ENCODE data around the gene OR10A6.

OR10A6 gene

DNA sequence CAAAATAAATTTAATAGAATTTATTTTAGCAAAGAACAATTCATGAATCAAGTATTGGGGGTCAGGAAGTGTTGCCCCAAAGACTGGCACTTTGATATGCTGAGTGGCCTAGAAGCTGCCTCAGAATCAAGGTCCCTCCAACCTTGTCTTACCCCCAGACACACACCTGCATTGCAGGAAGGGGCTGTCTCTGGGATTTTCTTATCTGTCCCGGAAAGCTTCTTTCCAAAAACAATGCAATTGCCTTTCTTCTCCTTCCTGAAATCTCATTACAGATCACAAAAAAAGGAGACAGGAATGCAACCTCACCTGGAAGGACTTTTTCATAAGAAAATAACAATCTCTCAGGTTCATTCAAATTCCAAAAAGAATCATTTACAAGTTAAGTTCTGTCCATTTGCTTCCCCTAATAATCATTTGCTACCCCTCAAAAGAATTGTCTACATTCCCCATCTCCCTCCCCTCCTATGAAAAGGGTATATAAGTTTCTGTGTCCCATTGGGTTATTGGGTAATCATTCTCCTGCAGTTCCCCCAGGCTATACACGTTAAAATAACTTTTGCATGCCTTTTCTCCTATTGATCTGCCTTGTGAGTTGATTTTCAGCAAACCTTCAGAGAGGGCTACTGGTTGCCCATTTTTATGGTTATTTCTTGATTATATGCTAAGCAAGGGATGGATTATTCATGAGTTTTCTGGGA, 21.3 kb downstream of the OR10A6 start:
- no peak for DNase-seq

DNA sequence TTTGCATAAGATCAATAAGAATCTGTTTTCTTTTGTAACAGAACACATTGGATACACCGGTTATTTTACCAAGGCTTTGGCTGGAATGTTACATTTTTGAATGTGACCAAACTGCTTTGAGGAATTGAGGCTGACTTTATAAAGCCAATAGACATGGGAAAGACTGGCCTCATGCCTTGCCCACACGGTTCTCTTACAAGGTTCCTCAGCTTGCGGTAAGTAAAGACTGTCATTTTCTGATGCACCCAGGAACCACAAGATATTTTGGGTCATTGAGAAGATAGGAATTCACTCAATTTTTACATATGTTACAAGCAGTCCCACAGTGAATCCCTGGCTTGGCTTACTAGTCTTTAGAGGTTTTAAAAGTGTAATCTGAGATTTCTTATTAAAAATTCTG, 23.9 kb downstream of the OR10A6 start:
- DNase-seq: no peak

DNA sequence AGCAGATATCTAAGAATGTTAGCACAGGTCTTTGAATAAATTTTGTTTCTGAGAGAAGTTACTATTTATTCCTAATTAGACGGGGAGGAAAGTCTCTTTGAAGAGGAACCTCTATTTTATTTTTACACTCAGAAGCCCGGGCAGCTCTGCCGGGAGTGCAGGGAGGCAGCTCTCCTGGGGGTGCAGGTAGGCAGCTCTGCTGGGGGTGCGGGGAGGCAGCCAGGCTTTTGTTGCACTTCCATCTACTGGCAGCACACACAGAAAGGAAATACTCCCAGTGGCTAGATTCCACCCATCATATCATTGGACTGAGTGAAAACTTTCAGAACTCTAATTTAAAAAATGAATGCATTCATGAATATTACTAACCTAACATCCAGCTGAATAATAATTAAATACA, 24.6 kb downstream of the OR10A6 start:
- DNase-seq: no peak

DNA sequence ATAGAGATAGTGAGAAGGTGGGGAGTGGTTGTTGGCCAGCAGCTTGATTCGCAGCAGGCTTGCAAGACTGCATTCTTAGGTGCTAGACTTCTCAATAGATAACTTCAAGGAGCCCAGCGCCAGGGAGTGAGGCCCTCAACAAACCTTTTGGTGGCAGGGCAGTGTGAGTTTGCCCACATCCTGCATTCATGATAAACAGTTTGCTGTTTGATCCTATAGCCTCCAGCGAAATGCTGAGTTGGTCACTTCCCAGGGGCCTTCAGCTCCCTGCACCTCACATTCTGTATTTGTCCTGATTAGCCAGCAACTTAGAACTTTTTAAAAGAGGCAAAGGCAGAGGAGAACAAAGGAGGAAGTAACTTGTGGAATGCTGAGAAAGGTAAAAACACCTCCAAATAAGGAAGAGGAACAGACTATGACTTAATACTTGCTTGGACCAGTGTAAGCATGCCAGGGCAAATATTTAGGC, 25.1 kb downstream of the OR10A6 start:
- no peak for DNase-seq

DNA sequence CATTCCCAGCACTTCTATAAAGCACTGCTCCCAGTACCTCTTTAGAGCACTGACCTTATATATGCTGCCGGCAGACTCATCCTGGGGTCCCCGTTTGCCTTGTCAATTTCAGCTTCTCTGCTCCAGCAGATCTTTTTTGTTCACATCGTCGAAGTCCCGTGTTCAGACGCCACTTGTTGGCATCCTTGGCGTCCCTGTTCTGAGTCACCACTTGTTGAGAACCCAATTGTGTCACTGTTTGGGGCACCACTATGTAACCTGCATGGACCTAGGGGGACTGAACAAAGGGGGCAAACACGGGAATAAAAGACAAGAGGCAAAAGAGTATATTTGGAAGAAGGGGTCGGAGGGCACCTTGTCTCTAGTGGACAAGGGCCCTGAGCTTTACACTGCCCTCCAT, 25.5 kb downstream of the OR10A6 start:
- DNase-seq: no peak

DNA sequence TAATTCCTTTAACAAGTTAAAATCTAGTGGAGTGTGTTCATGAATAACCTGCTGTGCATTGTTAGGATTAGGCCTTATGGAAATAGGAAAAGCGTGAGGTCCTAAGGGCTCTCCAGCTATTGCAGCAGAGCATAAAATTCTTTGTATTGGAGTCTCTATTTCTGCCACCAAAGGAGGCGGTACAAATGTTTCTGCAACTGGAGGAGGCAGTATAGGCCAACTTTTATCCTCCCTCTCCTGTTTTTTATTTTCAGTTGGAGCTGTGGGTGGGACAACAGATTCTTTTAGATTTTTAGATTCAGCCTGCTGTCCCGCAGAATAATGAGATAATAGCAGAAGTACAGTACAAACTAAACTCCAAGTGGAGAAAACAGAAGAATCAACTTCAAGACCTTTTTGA, 26.2 kb downstream of the OR10A6 start:
- DNase-seq: no peak

DNA sequence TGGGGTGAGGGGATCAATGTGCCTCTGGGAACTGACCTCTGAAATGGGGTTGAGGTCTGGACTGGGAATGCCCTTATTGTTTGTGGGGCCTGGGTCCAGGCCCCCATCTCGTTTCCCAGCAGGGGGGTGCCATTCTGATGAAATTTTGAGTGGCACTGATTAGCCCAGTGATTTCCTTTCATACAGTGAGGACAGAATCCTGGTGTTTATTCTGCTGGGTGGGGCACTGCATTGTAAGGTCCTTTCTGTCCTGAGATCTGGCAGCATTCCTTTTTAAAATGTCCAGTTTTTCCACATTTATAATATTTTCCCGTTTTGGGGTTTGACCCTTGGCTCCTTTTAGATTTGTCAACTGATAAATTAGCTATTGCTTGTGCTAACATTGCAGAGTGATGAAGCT, 27.1 kb downstream of the OR10A6 start:
- DNase-seq: no peak

DNA sequence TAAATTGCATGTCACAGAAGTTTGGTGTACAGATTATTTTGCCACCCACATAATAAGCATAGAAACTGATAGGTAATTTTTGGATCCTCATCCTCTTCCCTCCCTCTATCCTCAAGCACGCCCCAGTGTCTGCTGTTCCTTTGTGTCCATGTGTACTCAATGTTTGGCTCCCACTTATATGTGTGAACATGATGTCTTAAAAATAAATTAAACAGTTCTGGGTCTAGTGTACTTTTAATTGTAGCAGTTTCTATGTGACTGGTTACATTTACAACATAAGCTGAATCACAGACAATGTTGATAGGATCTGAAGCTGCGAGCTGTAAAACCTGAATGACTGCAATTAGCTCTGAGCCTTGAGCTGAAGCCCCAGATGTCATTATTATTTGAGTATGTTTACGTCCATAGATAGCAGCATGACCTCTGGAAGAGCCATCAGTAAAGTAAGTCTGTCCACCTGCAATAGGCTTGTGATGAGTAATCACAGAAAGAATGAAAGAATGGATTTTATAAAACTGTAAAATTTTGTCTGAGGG, 29.7 kb downstream of the OR10A6 start:
- no peak for DNase-seq

DNA sequence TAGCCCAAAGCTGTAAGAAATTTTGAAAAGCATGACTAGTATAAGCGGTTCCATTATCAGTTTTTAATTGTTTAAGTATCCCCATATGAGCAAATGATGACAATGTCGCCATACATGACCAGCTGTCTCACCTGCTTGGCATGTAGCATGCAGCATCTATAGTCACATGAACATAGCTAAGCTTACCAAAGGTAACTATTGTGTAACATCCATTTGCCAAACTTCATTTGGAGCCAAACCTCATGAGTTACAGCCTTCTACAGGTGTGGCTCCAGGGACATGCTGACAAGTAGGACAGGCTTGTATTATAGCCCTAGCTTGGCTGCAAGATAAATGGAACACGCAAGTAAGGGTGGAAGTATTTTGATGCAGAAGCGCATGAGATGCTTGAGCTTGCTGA, 30.4 kb downstream of the OR10A6 start:
- DNase-seq: no peak

DNA sequence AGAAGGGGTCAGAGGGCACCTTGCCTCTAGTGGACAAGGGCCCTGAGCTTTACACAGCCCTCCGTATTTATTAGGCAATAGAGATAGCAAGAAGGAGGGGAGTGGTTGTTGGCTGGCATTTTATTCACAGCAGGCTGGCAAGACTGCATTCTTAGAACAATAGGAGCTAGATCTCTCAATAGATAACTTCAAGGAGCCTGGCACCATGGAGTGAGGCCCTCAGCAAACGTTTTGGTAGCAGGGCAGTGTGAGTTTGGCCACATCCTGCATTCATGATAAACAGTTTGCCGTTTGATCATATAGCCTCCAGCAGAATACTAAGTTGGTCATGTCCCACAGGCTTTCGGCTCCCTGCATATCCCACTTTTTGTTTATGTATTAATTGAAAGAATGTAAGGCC, 31.6 kb downstream of the OR10A6 start:
- DNase-seq: no peak

DNA sequence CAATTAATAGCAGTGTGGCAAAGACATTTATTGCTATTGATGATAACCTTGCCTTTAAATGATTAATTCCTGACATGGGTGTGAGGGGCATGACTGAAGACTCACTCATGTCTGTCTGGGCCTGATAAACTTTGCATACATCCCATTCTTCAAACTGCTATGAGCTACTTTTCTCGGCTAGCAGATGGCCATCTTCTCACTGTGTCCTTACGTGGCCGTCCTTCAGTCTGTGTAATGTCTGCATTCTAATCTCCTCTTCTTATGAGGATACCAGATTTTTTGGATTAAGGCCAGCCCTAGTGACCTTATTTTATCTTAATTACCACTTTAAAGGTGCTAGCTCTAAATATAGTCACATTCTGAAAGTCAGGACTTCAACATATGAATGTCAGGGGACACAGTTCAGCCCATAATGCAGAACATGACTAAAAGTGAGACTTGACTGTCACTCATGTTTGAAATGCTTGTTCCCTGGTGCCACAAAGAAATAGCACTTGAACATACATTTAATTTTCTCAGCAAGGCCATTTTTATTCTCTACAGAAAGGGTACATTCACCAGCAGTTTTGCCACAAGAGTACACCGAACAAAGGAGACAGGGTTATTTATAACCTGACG, 32.3 kb downstream of the OR10A6 start:
- DNase-seq: no peak

DNA sequence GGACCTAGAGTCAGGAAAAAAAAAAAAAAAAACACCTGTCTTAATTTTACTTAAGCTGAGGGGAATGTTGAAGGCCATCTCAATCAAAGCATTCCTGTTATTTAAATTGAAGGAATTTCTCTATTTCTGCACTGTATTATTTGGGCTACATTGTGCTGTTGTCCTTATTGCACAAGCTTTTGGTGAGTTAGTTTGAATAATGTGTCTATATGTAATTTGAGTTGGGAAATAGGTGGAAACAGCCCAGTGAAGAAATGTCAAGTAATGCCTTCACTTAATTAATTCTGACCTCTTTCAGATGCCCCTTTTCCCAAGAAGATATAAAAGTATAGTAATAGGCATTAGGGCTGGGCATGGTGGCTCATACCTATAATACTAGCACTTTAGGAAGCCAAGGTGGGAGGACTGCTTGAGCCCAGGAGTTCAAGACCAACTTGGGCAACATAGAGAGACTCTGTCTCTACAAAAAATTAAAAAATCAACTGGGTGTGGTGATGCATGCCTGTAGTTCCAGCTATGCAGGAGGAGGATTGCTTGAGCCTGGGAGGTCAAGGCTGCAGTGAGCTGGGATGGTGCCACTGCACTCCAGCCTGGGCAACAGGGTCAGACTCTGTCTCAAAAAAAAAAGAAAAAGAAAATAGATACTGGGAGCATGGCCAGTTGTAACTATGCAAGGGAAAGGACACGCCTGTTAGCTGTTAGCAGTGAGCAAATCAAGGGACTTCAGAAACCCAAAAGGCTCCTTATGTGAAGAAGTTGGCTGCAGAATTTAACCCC, 34.9 kb downstream of the OR10A6 start:
- DNase-seq: no peak

DNA sequence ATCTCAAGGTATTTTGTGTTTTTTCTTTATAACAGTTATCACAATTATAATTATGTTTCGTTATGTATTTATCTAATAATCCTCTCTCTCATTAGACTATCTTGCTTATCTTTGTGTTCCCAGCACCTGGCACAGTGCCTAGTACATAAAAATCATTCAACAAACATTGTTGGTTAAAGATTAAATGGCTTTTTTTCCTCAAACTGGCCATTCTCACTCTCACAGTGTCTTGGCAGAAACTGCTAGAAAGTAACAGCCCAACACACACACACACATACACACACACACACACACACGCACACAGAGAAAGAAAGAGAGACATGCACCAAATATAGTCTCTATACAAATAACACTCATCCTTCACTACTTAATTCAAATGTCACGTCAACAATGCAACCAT, 36.8 kb downstream of the OR10A6 start:
- no peak for DNase-seq

DNA sequence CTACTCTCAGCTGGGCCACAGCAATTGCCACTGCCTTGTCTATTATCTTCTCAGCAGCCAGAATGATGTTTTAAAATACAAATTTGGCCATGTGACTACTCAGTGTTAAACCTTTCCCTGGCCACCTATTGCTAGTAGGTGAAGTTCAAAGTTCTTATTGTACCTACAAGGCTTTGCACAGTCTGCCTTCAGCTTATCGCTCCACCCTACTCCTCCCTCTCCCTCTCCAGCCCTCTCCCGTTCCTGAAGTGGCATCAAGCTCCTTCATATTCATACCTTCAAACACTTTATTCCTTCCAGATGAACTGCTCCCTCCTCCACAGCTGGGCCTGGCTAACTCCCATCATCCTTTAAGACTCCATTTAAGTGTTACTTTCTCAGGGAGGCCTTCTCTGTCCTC, 37.3 kb downstream of the OR10A6 start:
- no peak for DNase-seq

DNA sequence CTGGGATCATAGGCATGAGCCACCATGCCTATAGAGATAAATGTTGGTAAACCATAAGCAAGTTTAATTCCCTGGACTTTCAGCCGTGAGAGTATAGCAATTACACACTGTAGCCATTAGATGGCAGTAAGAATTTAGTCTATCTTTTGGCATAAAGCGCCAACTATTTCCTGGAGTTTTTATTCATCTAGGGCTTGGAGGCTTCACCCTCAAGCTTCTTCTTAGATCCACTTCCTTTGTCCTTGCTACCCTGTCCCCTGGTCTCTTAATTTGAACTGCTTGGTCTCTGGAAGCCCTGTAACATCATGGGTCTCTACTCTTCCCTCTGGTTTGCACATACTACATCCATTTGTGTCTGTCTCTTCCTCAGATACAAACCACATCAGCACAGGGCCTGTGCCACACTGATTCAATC, 38.2 kb downstream of the OR10A6 start:
- peak; percentile 16 for DNase-seq

DNA sequence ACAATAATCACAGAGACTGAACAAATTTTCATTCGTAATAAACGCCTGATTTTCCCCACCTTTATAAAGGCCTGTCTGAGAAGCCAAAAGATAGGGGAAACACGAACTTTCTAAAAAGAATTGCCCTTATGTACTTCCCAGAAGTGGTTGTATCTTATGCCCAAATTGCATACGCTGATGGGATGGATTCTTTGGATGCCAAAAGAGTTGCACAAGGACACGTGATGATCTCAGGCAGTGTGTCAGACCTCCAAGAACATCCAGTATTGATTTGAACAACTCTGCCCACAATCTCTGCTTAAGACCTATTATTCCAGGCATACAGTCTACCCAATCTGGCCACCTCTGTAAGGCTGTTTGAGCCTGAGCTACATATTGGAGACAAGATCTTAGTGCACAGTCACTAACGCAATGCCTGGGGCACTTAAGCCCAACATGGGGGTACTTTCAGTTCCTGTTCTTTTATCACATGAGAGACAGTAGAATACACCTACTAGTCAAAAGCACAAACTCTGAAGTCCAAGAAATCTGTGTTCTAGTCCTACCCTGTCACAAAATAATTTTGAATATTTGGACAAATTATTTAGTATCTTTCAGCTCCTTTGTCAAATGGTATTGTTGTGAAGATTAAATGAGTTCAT, 38.9 kb downstream of the OR10A6 start:
- DNase-seq: no peak

DNA sequence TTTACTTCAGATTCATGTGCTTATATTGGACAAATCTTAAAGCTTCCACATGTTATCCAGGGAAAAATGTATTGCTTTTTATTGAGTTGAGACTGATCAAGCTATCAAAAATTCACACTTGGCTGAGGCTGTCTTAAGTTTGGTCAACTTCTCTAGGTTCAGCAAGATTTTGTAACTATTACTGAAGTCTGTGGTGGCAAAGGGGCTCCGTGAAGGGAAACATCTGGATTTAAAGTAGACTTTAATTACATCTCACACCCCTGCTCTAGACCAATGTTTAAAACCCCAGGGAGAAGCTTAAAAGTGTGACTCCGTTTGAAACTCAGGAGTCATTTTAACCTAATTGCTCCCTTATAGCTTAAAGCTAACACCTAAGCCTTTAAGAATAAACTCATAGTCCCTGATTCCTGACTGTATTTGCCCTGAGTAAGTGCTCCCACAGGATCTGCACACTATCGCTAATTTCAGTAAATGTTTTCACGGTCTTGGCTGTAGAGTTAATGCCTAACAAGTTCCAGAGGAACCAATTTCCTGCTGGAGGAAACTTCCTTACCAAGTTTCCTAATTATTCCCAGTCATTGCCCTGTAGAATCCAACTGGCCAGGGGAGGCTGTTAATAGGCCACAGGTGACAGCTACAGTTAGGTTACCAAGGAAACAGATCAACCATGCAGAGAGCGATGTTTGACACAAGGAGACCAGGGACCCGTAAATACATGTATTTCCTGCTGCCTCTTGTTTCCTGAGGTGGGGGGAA, 40.5 kb downstream of the OR10A6 start:
- no peak for DNase-seq

DNA sequence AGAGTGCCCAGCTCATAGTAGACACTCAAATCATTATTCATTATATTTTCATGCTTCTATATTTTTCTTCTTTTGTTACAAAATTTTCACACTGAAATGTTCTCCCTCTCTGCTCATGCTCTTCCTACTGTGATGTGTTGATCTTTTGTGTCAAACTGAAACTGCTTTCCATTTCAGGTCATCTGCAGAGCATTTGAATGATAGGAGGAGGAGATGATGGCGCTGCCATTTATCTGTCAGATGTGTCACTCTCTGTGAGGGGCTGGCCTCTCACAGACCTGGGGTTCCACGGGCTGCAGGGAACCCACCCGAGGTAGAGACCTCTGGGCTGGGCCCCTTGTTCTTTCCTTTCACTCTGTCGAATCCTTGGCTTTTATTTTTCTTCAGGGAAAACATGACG, 41.1 kb downstream of the OR10A6 start:
- DNase-seq: no peak

DNA sequence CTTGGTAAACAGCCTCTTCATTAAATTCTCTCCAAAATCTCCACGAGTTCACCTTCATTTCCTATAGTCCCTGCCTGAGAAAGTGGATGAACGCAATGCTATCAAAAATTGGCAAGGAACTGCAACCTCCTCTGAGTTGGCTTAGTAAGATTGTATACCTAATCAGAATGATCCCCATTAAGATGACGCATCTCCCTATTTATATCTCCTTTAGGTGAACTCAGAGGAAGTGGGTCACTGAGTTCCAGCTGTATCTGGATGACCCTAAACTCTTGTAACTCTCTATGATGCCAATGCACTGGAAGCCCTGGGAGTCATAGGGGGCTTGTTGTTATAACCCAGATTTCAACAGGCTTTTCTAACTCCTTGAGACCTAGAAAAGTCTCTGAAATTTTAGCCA, 48.2 kb downstream of the OR10A6 start:
- DNase-seq: no peak

Data from NCI-H2029 (cell line).